Activated B cell treated with CpG ODN at 0.5 μM for 24 hours (primary cell): ENCODE data around the gene CLEC3B. TPM values are rescaled to one million over a fixed set of nuclear protein-coding genes. Genes with fewer than 3 reads are reported as not detected.

Experiments used
- ATAC-seq: fragments of 200-7000 bp; cut with Tn5 transposase; one replicate; pipeline ENCODE4 v1.10.0; 2021; ENCODE audit warnings: low read depth, mild to moderate bottlenecking, moderate library complexity
- CTCF ChIA-PET: fragments of 350-600 bp; sonication (Branson Sonifier 250); formaldehyde crosslinking; loops from one replicate; lab custom pipeline; 2021; ENCODE audit warnings: antibody characterized with exemption; lab: Charles Lee
- POLR2A ChIA-PET: fragments of 350-600 bp; sonication (Branson Sonifier 250); formaldehyde crosslinking; loops from one replicate; lab custom pipeline; 2021; ENCODE audit warnings: antibody characterized with exemption; lab: Charles Lee
- DNase-seq: peaks from one replicate; pipeline ENCODE4 v3.0.0; 2022
- H3K27ac Mint-ChIP-seq: one replicate; pipeline ENCODE4 v1.8.0; 2020; ENCODE audit warnings: mixed read lengths
- H3K27me3 Mint-ChIP-seq: one replicate; pipeline ENCODE4 v1.8.0; 2021; ENCODE audit warnings: mixed read lengths
- H3K36me3 Mint-ChIP-seq: one replicate; pipeline ENCODE4 v1.8.0; 2021; ENCODE audit warnings: low read depth, mixed read lengths
- H3K4me1 Mint-ChIP-seq: one replicate; pipeline ENCODE4 v1.8.0; 2021; ENCODE audit warnings: mixed read lengths
- H3K4me3 Mint-ChIP-seq: one replicate; pipeline ENCODE4 v1.8.0; 2020; ENCODE audit warnings: mild to moderate bottlenecking, mixed read lengths
- H3K9me3 Mint-ChIP-seq: one replicate; pipeline ENCODE4 v1.8.0; 2020; ENCODE audit warnings: mixed read lengths
- CTCF ChIP-seq: fragments of 200-600 bp; IDR thresholded peaks from one replicate; pipeline ENCODE4 v1.8.0; 2022; ENCODE audit warnings: antibody characterized with exemption, mild to moderate bottlenecking
- intact Hi-C: fragments of 100-400 bp; cut with micrococcal nuclease; formaldehyde crosslinking; loops from one replicate; pipeline ENCODE4 v1.15.1; 2024
- total RNA-seq: library from RNA; stranded (reverse); gene quantifications from 2 replicates; pipeline ENCODE4 v1.2.3, GENCODE V29; 2022

CLEC3B gene
- total RNA-seq, 1 donor from 2014 or later: not detected

DNA sequence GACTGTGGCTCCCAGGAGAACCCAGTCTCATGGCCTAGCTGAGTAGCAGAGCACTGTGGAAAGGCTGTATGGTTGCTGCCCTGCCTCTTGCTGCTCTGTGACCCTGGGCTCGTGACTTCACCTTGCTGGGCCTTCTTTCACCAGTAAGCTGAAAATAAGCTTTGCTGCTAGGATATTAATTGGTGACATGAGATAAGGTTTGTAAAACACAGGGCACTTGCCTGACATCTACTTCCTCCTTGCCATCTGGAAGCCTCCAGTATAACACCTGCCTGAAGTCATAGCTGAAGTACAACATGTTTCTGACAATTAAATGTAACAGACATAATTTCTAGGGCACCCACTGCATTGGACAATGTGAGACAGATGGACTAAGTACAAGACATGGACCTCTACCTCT is 53.6 kb downstream of the CLEC3B start:
- DNase-seq (no peak), ATAC-seq (no peak)
- Mint-ChIP-seq H3K27me3 (peaks cover under 1% of the 10 kb centered on the region), H3K27ac (no peak overlapping the region), H3K9me3 (no peaks in the 10 kb centered on the region), H3K4me1 (no peaks in the 10 kb centered on the region), H3K36me3 (no peaks in the 10 kb centered on the region), H3K4me3 (no peak overlapping the region)
- CTCF ChIA-PET: no interaction called here
- POLR2A ChIA-PET: no interaction called here
- no peak for TF ChIP-seq CTCF
- intact Hi-C loops: no loop called here

DNA sequence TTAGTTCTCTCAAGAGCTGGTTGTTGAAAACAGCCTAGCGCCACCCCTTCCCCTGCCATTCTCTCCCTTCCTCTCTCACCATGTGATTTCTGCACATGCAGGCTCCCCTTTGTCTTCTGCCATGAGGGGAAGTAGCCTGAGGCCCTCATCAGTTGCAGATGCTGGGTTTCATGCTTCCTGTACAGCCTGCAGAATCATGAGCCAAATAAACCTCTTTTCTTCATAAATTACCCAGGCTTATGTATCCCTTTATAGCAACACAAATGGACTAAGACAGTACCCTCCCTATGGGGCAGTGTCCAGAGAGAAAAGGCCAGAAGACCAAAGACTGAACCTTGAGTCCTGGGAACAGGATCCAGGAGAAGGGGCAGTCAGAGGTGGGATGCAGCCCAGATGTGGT is 54.7 kb downstream of the CLEC3B start:
- no peaks in the 10 kb centered on the region for H3K36me3 Mint-ChIP-seq
- no peaks in the 10 kb centered on the region for H3K9me3 Mint-ChIP-seq
- DNase-seq (no peak), ATAC-seq (no peak)
- no peak overlapping the region for H3K4me3 Mint-ChIP-seq
- intact Hi-C loops: no loop called here
- TF ChIP-seq CTCF: no peak
- H3K4me1 Mint-ChIP-seq: no peaks in the 10 kb centered on the region
- H3K27me3 Mint-ChIP-seq: no peaks in the 10 kb centered on the region
- POLR2A ChIA-PET: no interaction called here
- CTCF ChIA-PET: no interaction called here
- H3K27ac Mint-ChIP-seq: no peak overlapping the region

- H3K4me3 Mint-ChIP-seq: no peak overlapping the region
- H3K9me3 Mint-ChIP-seq: no peaks in the 10 kb centered on the region
- intact Hi-C loops: no loop called here
- ChIA-PET CTCF (no interaction called here), POLR2A (no interaction called here)
- no peak for TF ChIP-seq CTCF
- no peak for DNase-seq
- H3K4me1 Mint-ChIP-seq: no peaks in the 10 kb centered on the region
- no peaks in the 10 kb centered on the region for H3K27me3 Mint-ChIP-seq
- H3K27ac Mint-ChIP-seq: no peak overlapping the region
- ATAC-seq: no peak
- H3K36me3 Mint-ChIP-seq: no peaks in the 10 kb centered on the region
Observed at GRCh38 chr3:45081506-45082141, 55.5 kb downstream of the CLEC3B start.

DNA sequence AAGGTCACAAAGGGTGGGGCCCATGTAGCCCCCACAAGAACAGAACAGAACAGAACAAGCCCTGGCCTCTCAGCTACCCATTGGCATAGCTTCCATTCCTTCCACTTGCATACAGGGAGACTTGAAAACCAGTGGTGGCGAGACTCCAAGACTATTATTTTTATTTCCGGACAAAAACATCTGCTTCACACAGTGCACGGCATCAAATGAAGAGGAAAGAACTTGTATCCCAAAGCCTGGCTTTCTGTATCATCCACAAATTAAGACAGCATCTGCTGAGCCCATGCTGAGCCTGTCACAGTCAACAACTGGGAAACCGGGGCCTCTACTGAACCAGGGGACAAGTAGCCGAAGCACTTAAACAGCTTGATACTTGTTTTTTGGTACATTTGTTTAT is 56.0 kb downstream of the CLEC3B start:
- CTCF ChIA-PET: no interaction called here
- no peak overlapping the region for H3K27ac Mint-ChIP-seq
- intact Hi-C loops: no loop called here

GRCh38 chr3:45083023-45083422 is 56.9 kb downstream of the CLEC3B start:
- intact Hi-C loops: no loop called here
- no peak for TF ChIP-seq CTCF
- POLR2A ChIA-PET: no interaction called here
- Mint-ChIP-seq H3K4me3 (no peak overlapping the region), H3K27ac (no peak overlapping the region), H3K36me3 (no peaks in the 10 kb centered on the region), H3K4me1 (no peaks in the 10 kb centered on the region), H3K9me3 (no peaks in the 10 kb centered on the region), H3K27me3 (no peaks in the 10 kb centered on the region)
- CTCF ChIA-PET: no interaction called here
- DNase-seq: no peak
- no peak for ATAC-seq

More for the DNA sequence above, 56.0 kb downstream of the CLEC3B start:
- DNase-seq (no peak), ATAC-seq (no peak)
- H3K4me1 Mint-ChIP-seq: no peaks in the 10 kb centered on the region
- no peak overlapping the region for H3K4me3 Mint-ChIP-seq
- H3K9me3 Mint-ChIP-seq: no peaks in the 10 kb centered on the region
- H3K36me3 Mint-ChIP-seq: no peaks in the 10 kb centered on the region
- POLR2A ChIA-PET: no interaction called here
- TF ChIP-seq CTCF: no peak
- no peaks in the 10 kb centered on the region for H3K27me3 Mint-ChIP-seq
